Right forelimb (tissue), 1 donor: ENCODE results near the gene TRABD2B.
A peak's percentile ranks its signal among the peaks of the same experiment; 100 is the strongest.

ENCODE experiments used
- DNase-seq: peaks from one replicate; pipeline ENCODE4 v3.0.0-alpha.2; 2018

TRABD2B gene

GRCh38 chr1:47751193-47751592 lies 246.0 kb downstream of the TRABD2B start:
- no peak for DNase-seq

- DNase-seq, result no peak
Observed at GRCh38 chr1:47745715-47746609, 251.2 kb downstream of the TRABD2B start.

- no peak for DNase-seq
Observed at GRCh38 chr1:47742890-47743760, 254.1 kb downstream of the TRABD2B start.

GRCh38 chr1:47738560-47739182 lies 258.5 kb downstream of the TRABD2B start:
- peak; percentile 82 for DNase-seq

- no peak for DNase-seq
Observed at GRCh38 chr1:47732489-47732888, 264.7 kb downstream of the TRABD2B start.

- DNase-seq, result no peak
Observed at GRCh38 chr1:47731730-47732129, 265.5 kb downstream of the TRABD2B start.

GRCh38 chr1:47729685-47730084 lies 267.5 kb downstream of the TRABD2B start:
- DNase-seq, result no peak

GRCh38 chr1:47727697-47728085 lies 269.5 kb downstream of the TRABD2B start:
- no peak for DNase-seq

- DNase-seq, result no peak
Observed at GRCh38 chr1:47727051-47727696, 270.0 kb downstream of the TRABD2B start.

GRCh38 chr1:47725992-47726855 lies 271.0 kb downstream of the TRABD2B start:
- peak; percentile 76 for DNase-seq

- no peak for DNase-seq
Observed at GRCh38 chr1:47725511-47725991, 271.6 kb downstream of the TRABD2B start.

- DNase-seq, result no peak
Observed at GRCh38 chr1:47725000-47725473, 272.1 kb downstream of the TRABD2B start.

- no peak for DNase-seq
Observed at GRCh38 chr1:47724432-47724999, 272.7 kb downstream of the TRABD2B start.

GRCh38 chr1:47722909-47723580 lies 274.1 kb downstream of the TRABD2B start:
- no peak for DNase-seq

GRCh38 chr1:47722101-47722500 lies 275.1 kb downstream of the TRABD2B start:
- DNase-seq, result no peak

GRCh38 chr1:47720111-47720510 lies 277.1 kb downstream of the TRABD2B start:
- DNase-seq, result no peak

GRCh38 chr1:47717341-47717740 lies 279.8 kb downstream of the TRABD2B start:
- DNase-seq, result no peak

GRCh38 chr1:47713975-47714767 lies 283.0 kb downstream of the TRABD2B start:
- no peak for DNase-seq

GRCh38 chr1:47713333-47713953 lies 283.7 kb downstream of the TRABD2B start:
- DNase-seq, result no peak
